Tracheal epithelial cell (primary cell): ENCODE measurements around the gene CDX4. TPM values are rescaled to one million over a fixed set of nuclear protein-coding genes. Genes with fewer than 3 reads are reported as not detected.

Experiments
- total RNA-seq: library from RNA; depleted of rRNA; stranded (reverse); fragments of >200 nt; gene quantifications from 2 replicates; pipeline ENCODE4 v1.2.1, GENCODE V29; 2014

The CDX4 gene
- not detected in 2 replicates for total RNA-seq

GRCh38 chrX:73446831-73447230 is at the start of gene CDX4:
Gene CDX4 (plus strand): TSS chrX:73447053. CDS start chrX:73447254, 201 bp downstream.

Other genes starting within 250 kb of the CDX4 start
- 0.24 and 0.43 TPM in 2 replicates for gene NAP1L2, start 232.2 kb upstream of the CDX4 start, total RNA-seq
- gene CHIC1, start 116.1 kb downstream of the CDX4 start, total RNA-seq: 3.4 and 6.2 TPM in 2 replicates